ENCODE data around the gene GLIS2. TPM values are rescaled to one million over a fixed set of nuclear protein-coding genes. Genes with fewer than 3 reads are reported as not detected.

Gene GLIS2
- total RNA-seq, 1 experiment from 2014 or later: 23.0 TPM

- TF ChIP-seq HMGXB4 (CRISPR knock-in tag; IDR thresholded peaks at IDR 0.05) (peak; percentile 85), ZNF512 (CRISPR knock-in tag; IDR thresholded peaks at IDR 0.05; ENCODE audit: borderline replicate concordance) (no peak), TEAD1 (CRISPR knock-in tag; IDR thresholded peaks at IDR 0.05) (peak; percentile 73; the same call in 1 of the 2 replicates), NFE2L1 (CRISPR knock-in tag; IDR thresholded peaks at IDR 0.05) (no peak), CREM (CRISPR knock-in tag; IDR thresholded peaks at IDR 0.05) (peak; percentile 73; the same call in 1 of the 2 replicates), E2F1 (CRISPR knock-in tag; IDR thresholded peaks at IDR 0.05) (no peak), OVOL2 (CRISPR knock-in tag; IDR thresholded peaks at IDR 0.05; ENCODE audit: borderline replicate concordance) (no peak), EMX1 (CRISPR knock-in tag; IDR thresholded peaks at IDR 0.05) (0 out of 2 replicates have a peak, but pooled peaks have one; percentile 70), CDX4 (CRISPR knock-in tag; IDR thresholded peaks at IDR 0.05; ENCODE audit: borderline replicate concordance) (no peak), ATF1 (CRISPR knock-in tag; IDR thresholded peaks at IDR 0.05) (no peak), ZNF317 (CRISPR knock-in tag; IDR thresholded peaks at IDR 0.05; ENCODE audit: borderline replicate concordance, low read depth) (0 out of 2 replicates have a peak, but pooled peaks have one; percentile 45), FOXK1 (CRISPR knock-in tag; IDR thresholded peaks at IDR 0.05) (no peak; the same call in 1 of the 2 replicates), CTCF (IDR thresholded peaks at IDR 0.05) (peak; percentile 59), E2F5 (CRISPR knock-in tag; IDR thresholded peaks at IDR 0.05) (peak; percentile 77; the same call in 1 of the 2 replicates), PRRX2 (CRISPR knock-in tag; IDR thresholded peaks at IDR 0.05) (0 out of 2 replicates have a peak, but pooled peaks have one; percentile 31), TEAD4 (CRISPR knock-in tag; IDR thresholded peaks at IDR 0.05) (no peak), ZNF121 (CRISPR knock-in tag; IDR thresholded peaks at IDR 0.05) (no peak), MAX (CRISPR knock-in tag; IDR thresholded peaks at IDR 0.05) (peak; percentile 70)
These were observed 42.0 kb upstream of the GLIS2 start (continued) for GRCh38 chr16:4273858-4274311.

GRCh38 chr16:4275861-4276260 is 40.0 kb upstream of the GLIS2 start:
- peaks cover 3% of the 10 kb centered on the region for H3K36me3 Mint-ChIP-seq
- TF ChIP-seq HMGA2 (CRISPR knock-in tag; IDR thresholded peaks at IDR 0.05) (no peak), ZSCAN18 (CRISPR knock-in tag; IDR thresholded peaks at IDR 0.05) (no peak), ZNF232 (CRISPR knock-in tag; IDR thresholded peaks at IDR 0.05) (no peak), TCF7 (CRISPR knock-in tag; IDR thresholded peaks at IDR 0.05; ENCODE audit: low read depth) (no peak), JUN (CRISPR knock-in tag; IDR thresholded peaks at IDR 0.05) (no peak), NR2C2 (CRISPR knock-in tag; IDR thresholded peaks at IDR 0.05) (no peak), GTF2I (CRISPR knock-in tag; conservative IDR thresholded peaks at IDR 0.05) (no peak), FOXJ3 (CRISPR knock-in tag; IDR thresholded peaks at IDR 0.05; ENCODE audit: borderline replicate concordance) (no peak)
- 0 out of 2 replicates have a peak overlapping the region, but pooled peaks have one; percentile 41 for H3K27ac Mint-ChIP-seq
- no peak for ATAC-seq
- H3K9me3 Mint-ChIP-seq: peaks cover 4% of the 10 kb centered on the region
- no peak for DNase-seq (ENCODE audit: low spot score)
- peaks cover 8% of the 10 kb centered on the region for H3K4me1 Mint-ChIP-seq
- ChIA-PET CTCF (interaction anchor here (1.1 to 4.3 kb wide), 7 partner anchors 13 to 52 kb away, joined by 3 to 35 read pairs (median 8); no protein-coding TSS in a partner anchor), POLR2A (interaction anchor here (1.4 kb wide), 1 partner anchor 117 kb away, joined by 3 read pairs; no protein-coding TSS in a partner anchor)
- peaks cover 3% of the 10 kb centered on the region; the same call in 1 of the 2 replicates for H3K27me3 Mint-ChIP-seq (ENCODE audit: low read depth)
- no peak overlapping the region for H3K4me3 Mint-ChIP-seq
